Progenitor cell of endocrine pancreas (in vitro differentiated cells): ENCODE measurements around the gene JMY. TPM values are rescaled to one million over a fixed set of nuclear protein-coding genes. Genes with fewer than 3 reads are reported as not detected.

Experiments
- DNase-seq: peaks from one replicate; pipeline ENCODE4 v3.0.0; 2021; ENCODE audit warnings: low spot score; ENCODE audit not compliant: unreplicated experiment
- H3K27ac Mint-ChIP-seq: 2 replicates; pipeline ENCODE4 v1.8.0; 2021; ENCODE audit warnings: mild to moderate bottlenecking, moderate library complexity, mixed read lengths
- H3K27me3 Mint-ChIP-seq: 2 replicates; pipeline ENCODE4 v1.8.0; 2021; ENCODE audit warnings: mixed read lengths
- H3K36me3 Mint-ChIP-seq: 2 replicates; pipeline ENCODE4 v1.8.0; 2022; ENCODE audit warnings: mixed read lengths; ENCODE audit not compliant: insufficient read depth
- H3K4me1 Mint-ChIP-seq: 2 replicates; pipeline ENCODE4 v1.8.0; 2021; ENCODE audit warnings: low read depth, mixed read lengths
- H3K4me3 Mint-ChIP-seq: 2 replicates; pipeline ENCODE4 v1.8.0; 2021; ENCODE audit warnings: low read depth, mild to moderate bottlenecking, moderate library complexity, mixed read lengths
- H3K9me3 Mint-ChIP-seq: 2 replicates; pipeline ENCODE4 v1.8.0; 2021; ENCODE audit warnings: low read depth, mixed read lengths
- CTCF ChIP-seq: fragments of 200-600 bp; sonication (generic); IDR thresholded peaks from one replicate; pipeline ENCODE4 v1.5.0; 2021; ENCODE audit warnings: antibody characterized with exemption, mild to moderate bottlenecking; ENCODE audit not compliant: unreplicated experiment
- total RNA-seq: library from RNA; stranded (reverse); gene quantifications from 2 replicates; pipeline ENCODE4 v1.2.1, GENCODE V29; 2021

JMY gene
- total RNA-seq, 1 donor from 2014 or later: 15.0 TPM

- H3K4me3 Mint-ChIP-seq: no peak overlapping the region
- DNase-seq: no peak
- H3K9me3 Mint-ChIP-seq: no peaks in the 10 kb centered on the region
- H3K27ac Mint-ChIP-seq: no peak overlapping the region
- no peaks in the 10 kb centered on the region for H3K27me3 Mint-ChIP-seq
- H3K4me1 Mint-ChIP-seq: peaks cover under 1% of the 10 kb centered on the region
- no peak for TF ChIP-seq CTCF
- no peaks in the 10 kb centered on the region for H3K36me3 Mint-ChIP-seq
Observed at GRCh38 chr5:79206541-79206940, 29.4 kb upstream of the JMY start.

- Mint-ChIP-seq H3K9me3 (no peaks in the 10 kb centered on the region), H3K27ac (no peak overlapping the region), H3K4me1 (no peaks in the 10 kb centered on the region), H3K27me3 (no peaks in the 10 kb centered on the region), H3K4me3 (no peak overlapping the region), H3K36me3 (no peaks in the 10 kb centered on the region)
- no peak for TF ChIP-seq CTCF
- no peak for DNase-seq
Observed at GRCh38 chr5:79209505-79209904, 26.4 kb upstream of the JMY start.

- Mint-ChIP-seq H3K36me3 (no peaks in the 10 kb centered on the region), H3K9me3 (no peaks in the 10 kb centered on the region), H3K27me3 (no peaks in the 10 kb centered on the region), H3K27ac (no peak overlapping the region), H3K4me3 (no peak overlapping the region), H3K4me1 (no peaks in the 10 kb centered on the region)
- DNase-seq: no peak
- no peak for TF ChIP-seq CTCF
Observed at GRCh38 chr5:79224286-79224984, 11.5 kb upstream of the JMY start.

- H3K36me3 Mint-ChIP-seq: no peaks in the 10 kb centered on the region
- H3K4me1 Mint-ChIP-seq: no peaks in the 10 kb centered on the region
- DNase-seq: no peak
- H3K27ac Mint-ChIP-seq: no peak overlapping the region
- no peak overlapping the region for H3K4me3 Mint-ChIP-seq
- H3K9me3 Mint-ChIP-seq: no peaks in the 10 kb centered on the region
- TF ChIP-seq CTCF: no peak
- no peaks in the 10 kb centered on the region for H3K27me3 Mint-ChIP-seq
Observed at GRCh38 chr5:79225026-79225425, 10.9 kb upstream of the JMY start.

- Mint-ChIP-seq H3K4me1 (no peaks in the 10 kb centered on the region), H3K27me3 (no peaks in the 10 kb centered on the region), H3K9me3 (no peaks in the 10 kb centered on the region), H3K36me3 (no peaks in the 10 kb centered on the region), H3K27ac (no peak overlapping the region), H3K4me3 (no peak overlapping the region)
- TF ChIP-seq CTCF: no peak
- DNase-seq: no peak
Observed at GRCh38 chr5:79225441-79225840, 10.5 kb upstream of the JMY start.
